HCT116 (cell line): ENCODE measurements around the gene CNTD1. TPM values are rescaled to one million over a fixed set of nuclear protein-coding genes. Genes with fewer than 3 reads are reported as not detected.

Experiments used
- ATAC-seq: fragments of 200-7000 bp; cut with Tn5 transposase; 2 replicates; pipeline ENCODE4 v1.9.1; 2020; ENCODE audit warnings: mild to moderate bottlenecking, moderate library complexity
- BruUV-seq: library from RNA; stranded (reverse); fragments of 400-500 nt; replicated peaks from 2 replicates; lab custom pipeline; 2021; lab: Mats Ljungman, UMichigan
- CTCF ChIA-PET: fragments of 300-600 bp; sonication (Branson Sonifier 250); formaldehyde crosslinking; loops from one replicate; lab custom pipeline; 2021; ENCODE audit warnings: antibody characterized with exemption; lab: Charles Lee
- POLR2A ChIA-PET: fragments of 300-600, 350-600 bp; sonication (Branson Sonifier 250); formaldehyde crosslinking; loops from one replicate; lab custom pipeline; 2021; ENCODE audit warnings: antibody characterized with exemption; lab: Charles Lee
- RAD21 ChIA-PET, 2 experiments: fragments of 300-600 bp; sonication (Branson Sonifier 250); formaldehyde crosslinking; loops; one replicate each; lab custom pipeline; 2023; ENCODE audit warnings: low total read pairs in 2 of 2; ENCODE audit not compliant: uncharacterized antibody in 2 of 2, unreplicated experiment in 2 of 2, low non-redundant PET in 1 of 2; lab: Charles Lee
- DNase-seq: peaks from one replicate; pipeline ENCODE4 v3.0.0-alpha.2; 2010; ENCODE audit warnings: low read depth, low spot score
- H2AFZ ChIP-seq: fragments of 200-600 bp; shearing (Covaris generic), sonication (generic); 2 replicates; pipeline ENCODE4 v1.6.1; 2017; ENCODE audit warnings: low read depth, mixed run types, mixed read lengths, antibody characterized with exemption, low read length; ENCODE audit not compliant: poor library complexity, severe bottlenecking
- H3K27ac ChIP-seq: 2 replicates; pipeline ENCODE4 v1.5.1; 2012; ENCODE audit warnings: low read depth, low read length
- H3K27me3 ChIP-seq: fragments of 200-600 bp; sonication (generic); 2 replicates; pipeline ENCODE4 v1.6.1; 2016; ENCODE audit warnings: mixed run types, low read length, mixed read lengths; ENCODE audit not compliant: insufficient read depth
- H3K36me3 ChIP-seq, 2 experiments: fragments of 200-500 bp in 1 of 2; fragments of 200-600 bp in 1 of 2; sonication (Bioruptor generic) in 1 of 2; sonication (generic) in 1 of 2; 2 replicates each; pipeline versions ENCODE4 v1.5.1 to v1.6.1; 2014 to 2016; ENCODE audit warnings: low read length in 2 of 2, inconsistent platforms in 1 of 2, mixed read lengths in 1 of 2, mixed run types in 1 of 2; ENCODE audit not compliant: insufficient read depth in 2 of 2, control insufficient read depth in 1 of 2
- H3K4me1 ChIP-seq, 2 experiments: fragments of 200-600 bp in 1 of 2; sonication (generic) in 1 of 2; 2 replicates each; pipeline versions ENCODE4 v1.5.1 to v1.6.1; 2012 to 2017; ENCODE audit warnings: low read length in 2 of 2, inconsistent platforms in 1 of 2, mild to moderate bottlenecking in 1 of 2, mixed read lengths in 1 of 2, mixed run types in 1 of 2, moderate library complexity in 1 of 2; ENCODE audit not compliant: insufficient read depth in 2 of 2, control insufficient read depth in 1 of 2
- H3K4me2 ChIP-seq: fragments of 200-600 bp; sonication (generic); 2 replicates; pipeline ENCODE4 v1.6.1; 2017; ENCODE audit warnings: mixed run types, low read length, mixed read lengths
- H3K4me3 ChIP-seq, 2 experiments: fragments of 200-600 bp in 1 of 2; sonication (generic) in 1 of 2; replicated peaks in 1 of 2; 2 replicates each; pipeline ENCODE4 v1.5.1; 2011 to 2016; ENCODE audit warnings: low read length in 2 of 2, control low read depth in 1 of 2, low read depth in 1 of 2, mild to moderate bottlenecking in 1 of 2, mixed read lengths in 1 of 2, mixed run types in 1 of 2
- H3K79me2 ChIP-seq: fragments of 200-600 bp; sonication (generic); 2 replicates; pipeline ENCODE4 v1.6.1; 2017; ENCODE audit warnings: mild to moderate bottlenecking, mixed run types, low read length, moderate library complexity, mixed read lengths; ENCODE audit not compliant: insufficient read depth
- H3K9ac ChIP-seq: fragments of 200-600 bp; sonication (generic); 2 replicates; pipeline ENCODE4 v1.6.1; 2016; ENCODE audit warnings: low read length, mixed read lengths
- H3K9me2 ChIP-seq: fragments of 200-600 bp; sonication (generic), shearing (Covaris generic); 2 replicates; pipeline ENCODE4 v1.6.1; 2017; ENCODE audit warnings: mixed run types, mild to moderate bottlenecking, moderate library complexity; ENCODE audit not compliant: insufficient read depth
- H3K9me3 ChIP-seq, 2 experiments: fragments of 200-500 bp in 1 of 2; fragments of 200-600 bp in 1 of 2; sonication (Bioruptor generic) in 1 of 2; sonication (generic) in 1 of 2; 2 replicates each; pipeline ENCODE4 v1.6.1; 2014 to 2017; ENCODE audit warnings: low read length in 2 of 2, mixed read lengths in 2 of 2, inconsistent platforms in 1 of 2, low read depth in 1 of 2, mild to moderate bottlenecking in 1 of 2, mixed run types in 1 of 2, moderate library complexity in 1 of 2; ENCODE audit not compliant: control insufficient read depth in 1 of 2, insufficient read depth in 1 of 2
- H4K20me1 ChIP-seq: fragments of 200-600 bp; sonication (generic), shearing (Covaris generic); 2 replicates; pipeline ENCODE4 v1.6.1; 2017; ENCODE audit warnings: mixed run types, mild to moderate bottlenecking, moderate library complexity; ENCODE audit not compliant: insufficient read depth
- CBX3 ChIP-seq: IDR thresholded peaks from 2 replicates; pipeline ENCODE4 v1.6.1; 2012; ENCODE audit warnings: low read depth
- ELF1 ChIP-seq: IDR thresholded peaks from 2 replicates; pipeline ENCODE4 v1.6.1; 2012; ENCODE audit warnings: low read depth, borderline replicate concordance
- FOSL1 ChIP-seq: IDR thresholded peaks from 2 replicates; pipeline ENCODE4 v1.6.1; 2012; ENCODE audit warnings: low read depth
- MAX ChIP-seq: IDR thresholded peaks from 2 replicates; pipeline ENCODE4 v1.6.1; 2012
- RAD21 ChIP-seq: IDR thresholded peaks from 2 replicates; pipeline ENCODE4 v1.6.1; 2012; ENCODE audit warnings: low read depth, mild to moderate bottlenecking
- REST ChIP-seq: IDR thresholded peaks from 2 replicates; pipeline ENCODE4 v1.6.1; 2012; ENCODE audit warnings: low read depth
- SIN3A ChIP-seq: IDR thresholded peaks from 2 replicates; pipeline ENCODE4 v1.6.1; 2012; ENCODE audit warnings: low read depth
- SP1 ChIP-seq: IDR thresholded peaks from 2 replicates; pipeline ENCODE4 v1.6.1; 2012; ENCODE audit warnings: low read depth
- SRF ChIP-seq: IDR thresholded peaks from 2 replicates; pipeline ENCODE4 v1.6.1; 2012; ENCODE audit warnings: low read depth
- YY1 ChIP-seq: IDR thresholded peaks from 2 replicates; pipeline ENCODE4 v1.6.1; 2011; ENCODE audit warnings: low read length, low read depth, moderate library complexity, mild to moderate bottlenecking; ENCODE audit not compliant: insufficient replicate concordance; ENCODE audit errors: extremely low read depth
- ZBTB33 ChIP-seq: IDR thresholded peaks from 2 replicates; pipeline ENCODE4 v1.6.1; 2011; ENCODE audit warnings: mild to moderate bottlenecking, low read length, moderate library complexity; ENCODE audit not compliant: insufficient replicate concordance; ENCODE audit errors: extremely low read depth
- ZNF274 ChIP-seq: fragments of 200-500 bp; sonication (Bioruptor generic); IDR thresholded peaks from 2 replicates; pipeline ENCODE4 v1.6.1; 2014; ENCODE audit warnings: mild to moderate bottlenecking, low read depth, low read length, inconsistent platforms
- intact Hi-C: fragments of 100-400 bp; cut with micrococcal nuclease; formaldehyde crosslinking; loops from 2 replicates; pipeline ENCODE4 v1.10.0; 2022
- total RNA-seq: library from RNA; stranded (reverse); gene quantifications from one replicate; pipeline ENCODE4 v1.2.1, GENCODE V29; 2021; ENCODE audit not compliant: unreplicated experiment

The CNTD1 gene
- total RNA-seq, 1 experiment from 2014 or later, result not detected

- no peak for DNase-seq
- RAD21 ChIA-PET, result no interaction called here
- peaks cover 14% of the 10 kb centered on the region for H3K79me2 ChIP-seq
- intact Hi-C loops, result no loop called here
- no peak overlapping the region for H3K4me3 ChIP-seq
- no peak overlapping the region for H3K4me2 ChIP-seq
- no peak overlapping the region for H2AFZ ChIP-seq
- no peak for TF ChIP-seq ZNF274
- TF ChIP-seq SIN3A, result no peak
- TF ChIP-seq RAD21, result no peak
- no peak for TF ChIP-seq FOSL1
- TF ChIP-seq YY1, result no peak
- no peak for TF ChIP-seq ZBTB33
- H3K27me3 ChIP-seq, result no peaks in the 10 kb centered on the region
- no peaks in the 10 kb centered on the region for H3K9me3 ChIP-seq
- BruUV-seq, result no TSS peak
- no peaks in the 10 kb centered on the region for H3K9me2 ChIP-seq
- POLR2A ChIA-PET, result no interaction called here
- no peak overlapping the region for H3K27ac ChIP-seq
- peaks cover 1 to 2% of the 10 kb centered on the region in 2 experiments; a peak in 2 of 4 replicates for H3K4me1 ChIP-seq
- no peak overlapping the region for H3K9ac ChIP-seq
- ATAC-seq, result no peak
- no peaks in the 10 kb centered on the region for H4K20me1 ChIP-seq
- CTCF ChIA-PET, result interaction anchor here (1.0 kb wide), 1 partner anchor 19 kb away, joined by 3 read pairs; the partner anchor contains the start of genes CNTD1 and COA3
- H3K36me3 ChIP-seq, result peaks cover 52% of the 10 kb centered on the region in 2 experiments
Measured at GRCh38 chr17:42817866-42818265, 19.2 kb downstream of the CNTD1 start.

GRCh38 chr17:42818379-42818778 is 19.7 kb downstream of the CNTD1 start:
- no peak for ATAC-seq
- H3K4me3 ChIP-seq, result no peak overlapping the region
- ChIA-PET RAD21 (no interaction called here), CTCF (interaction anchor here (1.0 kb wide), 1 partner anchor 20 kb away, joined by 3 read pairs; the partner anchor contains the start of genes CNTD1 and COA3), POLR2A (no interaction called here)
- H3K9me3 ChIP-seq, result no peaks in the 10 kb centered on the region
- H3K36me3 ChIP-seq, result peaks cover 51 to 52% of the 10 kb centered on the region in 2 experiments
- intact Hi-C loops, result no loop called here
- H4K20me1 ChIP-seq, result no peaks in the 10 kb centered on the region
- H3K4me2 ChIP-seq, result no peak overlapping the region
- TF ChIP-seq ELF1 (no peak), REST (no peak), RAD21 (no peak), YY1 (no peak), SP1 (no peak), SRF (no peak), CBX3 (no peak), FOSL1 (no peak), ZNF274 (no peak), MAX (no peak)
- no peaks in the 10 kb centered on the region for H3K27me3 ChIP-seq
- H3K4me1 ChIP-seq, result peaks cover 2 to 7% of the 10 kb centered on the region in 2 experiments; a peak in 2 of 4 replicates
- H3K79me2 ChIP-seq, result peaks cover 19% of the 10 kb centered on the region
- no peak overlapping the region for H3K9ac ChIP-seq
- H3K9me2 ChIP-seq, result no peaks in the 10 kb centered on the region
- no peak overlapping the region for H2AFZ ChIP-seq
- no peak for DNase-seq
- no TSS peak for BruUV-seq
- H3K27ac ChIP-seq, result no peak overlapping the region
